Measurements from ENCODE around the gene RIMKLA. TPM values are rescaled to one million over a fixed set of nuclear protein-coding genes. Genes with fewer than 3 reads are reported as not detected.

RIMKLA gene
- total and polyA plus RNA-seq, 2 of the 13 experiments (the other 11 are each of a cell fraction or from before 2014, with no cell fraction given): 2.5 to 3.8 TPM

DNA sequence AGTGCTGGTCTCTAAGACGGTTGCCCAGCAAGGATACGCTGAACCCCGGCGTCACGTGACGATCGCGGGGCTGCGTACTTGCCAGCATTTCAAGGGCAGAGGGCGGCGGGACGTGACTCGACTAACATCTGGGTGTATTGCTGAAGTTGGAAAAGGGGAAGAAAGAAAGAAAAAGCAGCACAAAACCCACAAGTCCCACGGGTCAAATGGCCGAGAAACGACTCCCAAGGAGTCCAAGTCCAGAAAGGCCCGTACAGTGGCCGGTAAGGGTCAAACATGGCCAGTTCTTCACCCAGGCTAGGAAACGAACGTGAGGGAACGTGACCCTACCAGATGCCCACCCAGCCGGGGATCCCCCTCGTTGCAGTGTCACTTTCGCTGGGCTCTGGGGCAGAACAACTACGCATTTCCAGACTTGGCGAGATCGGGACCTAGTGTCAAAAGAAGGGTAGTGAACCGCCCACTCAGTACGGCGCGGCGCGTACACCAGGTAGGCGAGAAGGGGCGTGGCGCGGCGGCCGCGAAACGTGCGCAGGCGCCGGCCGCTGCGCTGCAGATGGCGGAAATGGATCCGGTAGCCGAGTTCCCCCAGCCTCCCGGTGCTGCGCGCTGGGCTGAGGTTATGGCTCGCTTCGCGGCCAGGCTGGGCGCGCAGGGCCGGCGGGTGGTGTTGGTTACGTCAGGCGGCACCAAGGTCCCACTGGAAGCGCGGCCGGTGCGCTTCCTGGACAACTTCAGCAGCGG, 75.6 kb downstream of the RIMKLA start, which contains the start of the genes PPCS and ZMYND12 (continued):
- TF ChIP-seq, protein P1, sequence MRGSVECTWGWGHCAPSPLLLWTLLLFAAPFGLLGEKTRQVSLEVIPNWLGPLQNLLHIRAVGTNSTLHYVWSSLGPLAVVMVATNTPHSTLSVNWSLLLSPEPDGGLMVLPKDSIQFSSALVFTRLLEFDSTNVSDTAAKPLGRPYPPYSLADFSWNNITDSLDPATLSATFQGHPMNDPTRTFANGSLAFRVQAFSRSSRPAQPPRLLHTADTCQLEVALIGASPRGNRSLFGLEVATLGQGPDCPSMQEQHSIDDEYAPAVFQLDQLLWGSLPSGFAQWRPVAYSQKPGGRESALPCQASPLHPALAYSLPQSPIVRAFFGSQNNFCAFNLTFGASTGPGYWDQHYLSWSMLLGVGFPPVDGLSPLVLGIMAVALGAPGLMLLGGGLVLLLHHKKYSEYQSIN (CRISPR knock-in tag; IDR thresholded peaks at IDR 0.05; ENCODE audit: borderline replicate concordance): no peak; the same call in 1 of the 2 replicates
- TF ChIP-seq KLF6 (CRISPR knock-in tag; IDR thresholded peaks at IDR 0.05): 0 out of 2 replicates have a peak, but pooled peaks have one; percentile 17
- no peak; the same call in 1 of the 2 replicates for TF ChIP-seq JUND (CRISPR knock-in tag; IDR thresholded peaks at IDR 0.05)
- no peak; the same call in 1 of the 2 replicates for TF ChIP-seq HMG20A (CRISPR knock-in tag; IDR thresholded peaks at IDR 0.05; ENCODE audit: borderline replicate concordance)
- TF ChIP-seq, protein P2, sequence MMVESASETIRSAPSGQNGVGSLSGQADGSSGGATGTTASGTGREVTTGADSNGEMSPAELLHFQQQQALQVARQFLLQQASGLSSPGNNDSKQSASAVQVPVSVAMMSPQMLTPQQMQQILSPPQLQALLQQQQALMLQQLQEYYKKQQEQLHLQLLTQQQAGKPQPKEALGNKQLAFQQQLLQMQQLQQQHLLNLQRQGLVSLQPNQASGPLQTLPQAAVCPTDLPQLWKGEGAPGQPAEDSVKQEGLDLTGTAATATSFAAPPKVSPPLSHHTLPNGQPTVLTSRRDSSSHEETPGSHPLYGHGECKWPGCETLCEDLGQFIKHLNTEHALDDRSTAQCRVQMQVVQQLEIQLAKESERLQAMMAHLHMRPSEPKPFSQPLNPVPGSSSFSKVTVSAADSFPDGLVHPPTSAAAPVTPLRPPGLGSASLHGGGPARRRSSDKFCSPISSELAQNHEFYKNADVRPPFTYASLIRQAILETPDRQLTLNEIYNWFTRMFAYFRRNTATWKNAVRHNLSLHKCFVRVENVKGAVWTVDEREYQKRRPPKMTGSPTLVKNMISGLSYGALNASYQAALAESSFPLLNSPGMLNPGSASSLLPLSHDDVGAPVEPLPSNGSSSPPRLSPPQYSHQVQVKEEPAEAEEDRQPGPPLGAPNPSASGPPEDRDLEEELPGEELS (CRISPR knock-in tag; IDR thresholded peaks at IDR 0.05): no peak
- no peak for TF ChIP-seq RARG (CRISPR knock-in tag; IDR thresholded peaks at IDR 0.05; ENCODE audit: low read depth)
- no peak for TF ChIP-seq ZEB1 (IDR thresholded peaks at IDR 0.05; ENCODE audit: insufficient replicate concordance, low read depth)
- TF ChIP-seq ZNF337 (CRISPR knock-in tag; IDR thresholded peaks at IDR 0.05; ENCODE audit: borderline replicate concordance, low read depth): no peak; the same call in 1 of the 2 replicates
- TF ChIP-seq TEAD2 (CRISPR knock-in tag; IDR thresholded peaks at IDR 0.05): no peak
- TF ChIP-seq, protein P3, sequence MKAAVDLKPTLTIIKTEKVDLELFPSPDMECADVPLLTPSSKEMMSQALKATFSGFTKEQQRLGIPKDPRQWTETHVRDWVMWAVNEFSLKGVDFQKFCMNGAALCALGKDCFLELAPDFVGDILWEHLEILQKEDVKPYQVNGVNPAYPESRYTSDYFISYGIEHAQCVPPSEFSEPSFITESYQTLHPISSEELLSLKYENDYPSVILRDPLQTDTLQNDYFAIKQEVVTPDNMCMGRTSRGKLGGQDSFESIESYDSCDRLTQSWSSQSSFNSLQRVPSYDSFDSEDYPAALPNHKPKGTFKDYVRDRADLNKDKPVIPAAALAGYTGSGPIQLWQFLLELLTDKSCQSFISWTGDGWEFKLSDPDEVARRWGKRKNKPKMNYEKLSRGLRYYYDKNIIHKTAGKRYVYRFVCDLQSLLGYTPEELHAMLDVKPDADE (CRISPR knock-in tag; IDR thresholded peaks at IDR 0.05): no peak
- no peak for TF ChIP-seq HBP1 (CRISPR knock-in tag; IDR thresholded peaks at IDR 0.05; ENCODE audit: low read depth)
- TF ChIP-seq KDM5A (IDR thresholded peaks at IDR 0.05; ENCODE audit: borderline replicate concordance, low read length): peak; percentile 73
- TF ChIP-seq CC2D1A (CRISPR knock-in tag; IDR thresholded peaks at IDR 0.05): no peak
- no peak for TF ChIP-seq ZNF143 (CRISPR knock-in tag; IDR thresholded peaks at IDR 0.05)
- TF ChIP-seq WIZ (CRISPR knock-in tag; IDR thresholded peaks at IDR 0.05): 0 out of 2 replicates have a peak, but pooled peaks have one; percentile 17
- TF ChIP-seq, protein P4, sequence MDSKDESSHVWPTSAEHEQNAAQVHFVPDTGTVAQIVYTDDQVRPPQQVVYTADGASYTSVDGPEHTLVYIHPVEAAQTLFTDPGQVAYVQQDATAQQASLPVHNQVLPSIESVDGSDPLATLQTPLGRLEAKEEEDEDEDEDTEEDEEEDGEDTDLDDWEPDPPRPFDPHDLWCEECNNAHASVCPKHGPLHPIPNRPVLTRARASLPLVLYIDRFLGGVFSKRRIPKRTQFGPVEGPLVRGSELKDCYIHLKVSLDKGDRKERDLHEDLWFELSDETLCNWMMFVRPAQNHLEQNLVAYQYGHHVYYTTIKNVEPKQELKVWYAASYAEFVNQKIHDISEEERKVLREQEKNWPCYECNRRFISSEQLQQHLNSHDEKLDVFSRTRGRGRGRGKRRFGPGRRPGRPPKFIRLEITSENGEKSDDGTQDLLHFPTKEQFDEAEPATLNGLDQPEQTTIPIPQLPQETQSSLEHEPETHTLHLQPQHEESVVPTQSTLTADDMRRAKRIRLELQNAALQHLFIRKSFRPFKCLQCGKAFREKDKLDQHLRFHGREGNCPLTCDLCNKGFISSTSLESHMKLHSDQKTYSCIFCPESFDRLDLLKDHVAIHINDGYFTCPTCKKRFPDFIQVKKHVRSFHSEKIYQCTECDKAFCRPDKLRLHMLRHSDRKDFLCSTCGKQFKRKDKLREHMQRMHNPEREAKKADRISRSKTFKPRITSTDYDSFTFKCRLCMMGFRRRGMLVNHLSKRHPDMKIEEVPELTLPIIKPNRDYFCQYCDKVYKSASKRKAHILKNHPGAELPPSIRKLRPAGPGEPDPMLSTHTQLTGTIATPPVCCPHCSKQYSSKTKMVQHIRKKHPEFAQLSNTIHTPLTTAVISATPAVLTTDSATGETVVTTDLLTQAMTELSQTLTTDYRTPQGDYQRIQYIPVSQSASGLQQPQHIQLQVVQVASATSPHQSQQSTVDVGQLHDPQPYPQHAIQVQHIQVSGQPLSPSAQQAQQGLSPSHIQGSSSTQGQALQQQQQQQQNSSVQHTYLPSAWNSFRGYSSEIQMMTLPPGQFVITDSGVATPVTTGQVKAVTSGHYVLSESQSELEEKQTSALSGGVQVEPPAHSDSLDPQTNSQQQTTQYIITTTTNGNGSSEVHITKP (CRISPR knock-in tag; IDR thresholded peaks at IDR 0.05; ENCODE audit: low read depth): no peak
- no peak for TF ChIP-seq ZNF484 (CRISPR knock-in tag; IDR thresholded peaks at IDR 0.05; ENCODE audit: borderline replicate concordance, low read depth)
- no peak for TF ChIP-seq RFX1 (IDR thresholded peaks at IDR 0.05)

Measured in HepG2 (cell line).